Transverse colon (tissue), 4 donors: ENCODE data around the gene TMED8.

ENCODE experiments used
- POLR2A ChIP-seq: fragments of 450-650 bp; IDR thresholded peaks from one replicate; pipeline ENCODE4 v1.6.1; 2016; ENCODE audit warnings: antibody characterized with exemption, mild to moderate bottlenecking, moderate library complexity
- POLR2AphosphoS5 ChIP-seq, 3 donors: sonication (generic); formaldehyde crosslinking; IDR thresholded peaks; one replicate each; pipeline ENCODE4 v1.6.1; 2016; ENCODE audit warnings: antibody characterized with exemption in 3 of 3
- TF ChIP-seq, protein P1 (sequence below), 5 experiments: fragments of 200-600 bp in 3 of 5; fragments of 450-650 bp in 2 of 5; sonication (generic) in 3 of 5; IDR thresholded peaks; 1 replicate in 2 of 5; 2 replicates in 3 of 5; pipeline ENCODE4 v1.5.1; 2016 to 2017; ENCODE audit warnings: antibody characterized with exemption in 5 of 5, inconsistent platforms in 3 of 5, mild to moderate bottlenecking in 2 of 5, moderate library complexity in 1 of 5

DNA sequence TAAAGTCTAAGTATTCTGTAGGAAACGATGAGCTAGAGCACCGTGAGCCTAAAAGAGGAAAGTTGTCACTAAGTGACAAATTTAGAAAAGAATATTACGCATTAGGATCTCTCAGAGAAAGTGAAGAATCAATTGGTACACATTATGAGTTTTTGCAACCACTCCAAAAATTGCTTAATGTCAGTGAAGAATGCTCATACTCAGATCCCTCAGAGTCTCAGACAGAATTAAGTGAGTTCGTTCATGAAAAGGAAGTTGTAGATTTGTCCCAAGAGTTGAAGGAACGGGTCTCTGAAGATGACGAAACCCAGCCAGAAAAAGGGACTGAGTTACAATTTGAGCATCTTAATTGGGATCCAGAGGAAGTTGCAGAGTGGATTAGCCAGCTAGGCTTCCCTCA is 1.8 kb upstream of the TMED8 start:
- TF ChIP-seq, protein P1, sequence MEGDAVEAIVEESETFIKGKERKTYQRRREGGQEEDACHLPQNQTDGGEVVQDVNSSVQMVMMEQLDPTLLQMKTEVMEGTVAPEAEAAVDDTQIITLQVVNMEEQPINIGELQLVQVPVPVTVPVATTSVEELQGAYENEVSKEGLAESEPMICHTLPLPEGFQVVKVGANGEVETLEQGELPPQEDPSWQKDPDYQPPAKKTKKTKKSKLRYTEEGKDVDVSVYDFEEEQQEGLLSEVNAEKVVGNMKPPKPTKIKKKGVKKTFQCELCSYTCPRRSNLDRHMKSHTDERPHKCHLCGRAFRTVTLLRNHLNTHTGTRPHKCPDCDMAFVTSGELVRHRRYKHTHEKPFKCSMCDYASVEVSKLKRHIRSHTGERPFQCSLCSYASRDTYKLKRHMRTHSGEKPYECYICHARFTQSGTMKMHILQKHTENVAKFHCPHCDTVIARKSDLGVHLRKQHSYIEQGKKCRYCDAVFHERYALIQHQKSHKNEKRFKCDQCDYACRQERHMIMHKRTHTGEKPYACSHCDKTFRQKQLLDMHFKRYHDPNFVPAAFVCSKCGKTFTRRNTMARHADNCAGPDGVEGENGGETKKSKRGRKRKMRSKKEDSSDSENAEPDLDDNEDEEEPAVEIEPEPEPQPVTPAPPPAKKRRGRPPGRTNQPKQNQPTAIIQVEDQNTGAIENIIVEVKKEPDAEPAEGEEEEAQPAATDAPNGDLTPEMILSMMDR (IDR thresholded peaks at IDR 0.05): no peak
- TF ChIP-seq POLR2A (no peak), POLR2AphosphoS5 (IDR thresholded peaks at IDR 0.05) (no peak)
